ENCODE results near the gene YPEL5. TPM values are rescaled to one million over a fixed set of nuclear protein-coding genes. Genes with fewer than 3 reads are reported as not detected.
A peak's percentile ranks its signal among the peaks of the same experiment; 100 is the strongest.
"Not testable (repeated sequence)": the region's sequence is repeated elsewhere in the genome, so short reads cannot be mapped to it uniquely, and the experiment has no call there.

Gene YPEL5
- total RNA-seq, 4 donors from 2014 or later: 53.4 to 94.2 (median 71.4) TPM

GRCh38 chr2:30139131-30139870, 7.5 kb upstream of the YPEL5 start:
- Histone ChIP-seq H3K4me1 (no peaks in the 10 kb centered on the region), H3K36me3 (no peaks in the 10 kb centered on the region), H3K27me3 (no peaks in the 10 kb centered on the region), H3K9me3 (no peaks in the 10 kb centered on the region), H3K4me3 (no peak overlapping the region), H3K27ac (no peak overlapping the region)
- TF ChIP-seq CTCF (IDR thresholded peaks at IDR 0.05): no peak
- no peak for TF ChIP-seq POLR2A (IDR thresholded peaks at IDR 0.05)
- TF ChIP-seq EP300 (IDR thresholded peaks at IDR 0.05): no peak
- no peak for DNase-seq (ENCODE audit: low spot score in 2 of 2)
- WGBS, 2 donors: 63 to 67% methylated on average over 6 of the region's 6 CpGs

GRCh38 chr2:30141136-30141535, 5.7 kb upstream of the YPEL5 start:
- Histone ChIP-seq H3K4me1 (peaks cover 0 to 7% (median 3%) of the 10 kb centered on the region in 4 donors), H3K9me3 (no peaks in the 10 kb centered on the region), H3K27me3 (no peaks in the 10 kb centered on the region), H3K4me3 (no peak overlapping the region), H3K27ac (no peak overlapping the region), H3K36me3 (no peaks in the 10 kb centered on the region)
- TF ChIP-seq EP300 (IDR thresholded peaks at IDR 0.05) (no peak), CTCF (IDR thresholded peaks at IDR 0.05) (no peak), POLR2A (IDR thresholded peaks at IDR 0.05) (no peak)
- DNase-seq (ENCODE audit: low spot score in 2 of 2): no peak

- H3K4me1 ChIP-seq: peaks cover 0 to 22% (median 17%) of the 10 kb centered on the region in 4 donors
- no peaks in the 10 kb centered on the region for H3K36me3 ChIP-seq
- H3K27ac ChIP-seq: no peak overlapping the region
- H3K4me3 ChIP-seq: no peak overlapping the region
- H3K27me3 ChIP-seq: no peaks in the 10 kb centered on the region
- no peaks in the 10 kb centered on the region for H3K9me3 ChIP-seq
- WGBS, 2 donors: 89 to 91% methylated on average over 1 of the region's 1 CpG
- no peak for DNase-seq (ENCODE audit: low spot score in 2 of 2)
- TF ChIP-seq EP300 (IDR thresholded peaks at IDR 0.05) (no peak), POLR2A (IDR thresholded peaks at IDR 0.05) (no peak), CTCF (IDR thresholded peaks at IDR 0.05) (no peak)
These were observed 2.5 kb upstream of the YPEL5 start for GRCh38 chr2:30144260-30144659.

GRCh38 chr2:30144951-30145350, 1.9 kb upstream of the YPEL5 start:
- 91 to 92% methylated on average over 3 of the region's 3 CpGs for WGBS, 2 donors

GRCh38 chr2:30145826-30146336, 926 bp upstream of the YPEL5 start:
- H3K36me3 ChIP-seq: no peaks in the 10 kb centered on the region
- WGBS, 2 donors: 38 to 42% methylated on average over 8 of the region's 8 CpGs

More at GRCh38 chr2:30144951-30145350, 1.9 kb upstream of the YPEL5 start:
- not testable (repeated sequence) for H3K4me3 ChIP-seq; H3K27ac ChIP-seq; H3K9me3 ChIP-seq; H3K27me3 ChIP-seq; DNase-seq (ENCODE audit: low spot score in 2 of 2); H3K36me3 ChIP-seq
- peaks cover 0 to 29% (median 23%) of the 10 kb centered on the region in 4 donors for H3K4me1 ChIP-seq

More at GRCh38 chr2:30145826-30146336, 926 bp upstream of the YPEL5 start:
- no peaks in the 10 kb centered on the region for H3K9me3 ChIP-seq
- peak overlapping the region; percentile 25 to 98 (median 66) for H3K4me3 ChIP-seq
- no peak for DNase-seq (ENCODE audit: low spot score in 2 of 2)
- no peak for TF ChIP-seq POLR2A (IDR thresholded peaks at IDR 0.05)
- TF ChIP-seq CTCF (IDR thresholded peaks at IDR 0.05): no peak
- TF ChIP-seq EP300 (IDR thresholded peaks at IDR 0.05): no peak
- peaks cover 0 to 38% (median 31%) of the 10 kb centered on the region in 4 donors for H3K4me1 ChIP-seq
- no peaks in the 10 kb centered on the region for H3K27me3 ChIP-seq
- peak overlapping the region; percentile 89 to 100 (median 92) for H3K27ac ChIP-seq
